Measurements from ENCODE around the gene LRRC45.

LRRC45 gene

GRCh38 chr17:82020572-82021106 is 2.5 kb upstream of the LRRC45 start:
- H3K27ac ChIP-seq (ENCODE audit: low read depth, low read length) = no peak overlapping the region
- H3K9me2 ChIP-seq (replicated peaks; ENCODE audit: control insufficient read depth, low read length) = no peaks in the 10 kb centered on the region
- H3K36me3 ChIP-seq (ENCODE audit: control insufficient read depth, low read length) = peaks cover 7% of the 10 kb centered on the region
- peaks cover 8% of the 10 kb centered on the region; the same call in 1 of the 2 replicates for H4K20me1 ChIP-seq (ENCODE audit: control insufficient read depth, insufficient read depth, low read depth, low read length)
- TF ChIP-seq CTCF (IDR thresholded peaks at IDR 0.05; ENCODE audit: low read depth, low read length, poor library complexity, severe bottlenecking) (no peak), EZH2phosphoT487 (IDR thresholded peaks at IDR 0.05; ENCODE audit: borderline replicate concordance, low read length) (no peak)
- no peaks in the 10 kb centered on the region for H3K27me3 ChIP-seq (ENCODE audit: control insufficient read depth, low read length)
- peak overlapping the region; percentile 89 for H3K4me2 ChIP-seq (ENCODE audit: low read length)
- peaks cover 31% of the 10 kb centered on the region for H3K4me1 ChIP-seq (ENCODE audit: control insufficient read depth, low read length)
- peaks cover 3% of the 10 kb centered on the region; the same call in 1 of the 2 replicates for H3F3A ChIP-seq (ENCODE audit: control insufficient read depth, insufficient read depth)
- peaks cover 35% of the 10 kb centered on the region for H3K79me2 ChIP-seq (ENCODE audit: control insufficient read depth, low read length)
- H3K9me3 ChIP-seq (ENCODE audit: control insufficient read depth, insufficient read depth, low read length) = no peaks in the 10 kb centered on the region
- H3K4me3 ChIP-seq (ENCODE audit: low read length) = peak overlapping the region; percentile 91

DNA sequence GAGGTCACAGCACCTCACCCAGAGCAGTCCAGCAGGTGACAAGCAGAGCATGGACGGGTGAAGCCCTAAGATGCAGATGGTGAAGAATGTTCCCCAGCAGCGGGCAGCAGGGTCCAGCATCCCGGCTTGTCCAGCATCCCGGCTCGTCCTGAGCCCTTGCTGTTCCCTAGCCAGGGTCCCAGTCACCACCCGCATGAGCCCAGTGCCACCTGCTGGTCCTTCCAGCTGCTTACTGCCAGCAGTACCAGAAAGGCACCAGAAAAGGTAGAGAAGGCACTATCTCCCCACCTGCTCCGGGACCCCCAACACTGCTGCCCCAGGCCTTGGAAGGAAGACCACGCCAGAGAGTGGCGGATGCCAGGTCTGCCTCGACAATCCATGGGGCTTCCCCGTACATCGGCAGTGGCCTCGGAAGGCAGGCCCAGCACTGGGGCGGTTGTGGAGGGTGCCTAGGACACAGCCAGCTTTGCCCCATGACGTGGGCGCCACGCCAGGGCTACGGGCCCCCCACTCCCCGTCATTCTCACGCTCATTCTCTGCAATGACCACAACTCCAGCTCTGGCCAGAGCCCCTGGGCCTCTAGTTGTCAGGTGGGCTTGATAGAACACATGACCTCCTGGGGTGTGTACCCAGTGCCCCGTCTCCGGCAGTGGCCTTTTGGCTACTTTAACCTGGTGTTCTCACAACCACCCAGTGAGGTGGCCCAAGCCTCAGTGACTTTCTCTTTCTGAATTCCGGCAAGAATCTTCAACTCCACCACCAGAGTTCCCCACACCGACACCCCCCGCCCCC is 1.8 kb upstream of the LRRC45 start:
- H3K27me3 ChIP-seq (ENCODE audit: control insufficient read depth, low read length) = no peaks in the 10 kb centered on the region
- no peaks in the 10 kb centered on the region for H3K9me3 ChIP-seq (ENCODE audit: control insufficient read depth, insufficient read depth, low read length)
- H3K36me3 ChIP-seq (ENCODE audit: control insufficient read depth, low read length) = peaks cover 7% of the 10 kb centered on the region
- TF ChIP-seq CTCF (IDR thresholded peaks at IDR 0.05; ENCODE audit: low read depth, low read length, poor library complexity, severe bottlenecking) = peak; percentile 78
- TF ChIP-seq EZH2phosphoT487 (IDR thresholded peaks at IDR 0.05; ENCODE audit: borderline replicate concordance, low read length) = no peak
- peaks cover 31% of the 10 kb centered on the region for H3K4me1 ChIP-seq (ENCODE audit: control insufficient read depth, low read length)
- H3K9me2 ChIP-seq (replicated peaks; ENCODE audit: control insufficient read depth, low read length) = no peaks in the 10 kb centered on the region
- peak overlapping the region; percentile 91 for H3K4me3 ChIP-seq (ENCODE audit: low read length)
- H3K4me2 ChIP-seq (ENCODE audit: low read length) = peak overlapping the region; percentile 89
- peaks cover 3% of the 10 kb centered on the region; the same call in 1 of the 2 replicates for H3F3A ChIP-seq (ENCODE audit: control insufficient read depth, insufficient read depth)
- no peak overlapping the region for H3K27ac ChIP-seq (ENCODE audit: low read depth, low read length)
- H4K20me1 ChIP-seq (ENCODE audit: control insufficient read depth, insufficient read depth, low read depth, low read length) = peaks cover 8% of the 10 kb centered on the region; the same call in 1 of the 2 replicates
- peaks cover 35% of the 10 kb centered on the region for H3K79me2 ChIP-seq (ENCODE audit: control insufficient read depth, low read length)

DNA sequence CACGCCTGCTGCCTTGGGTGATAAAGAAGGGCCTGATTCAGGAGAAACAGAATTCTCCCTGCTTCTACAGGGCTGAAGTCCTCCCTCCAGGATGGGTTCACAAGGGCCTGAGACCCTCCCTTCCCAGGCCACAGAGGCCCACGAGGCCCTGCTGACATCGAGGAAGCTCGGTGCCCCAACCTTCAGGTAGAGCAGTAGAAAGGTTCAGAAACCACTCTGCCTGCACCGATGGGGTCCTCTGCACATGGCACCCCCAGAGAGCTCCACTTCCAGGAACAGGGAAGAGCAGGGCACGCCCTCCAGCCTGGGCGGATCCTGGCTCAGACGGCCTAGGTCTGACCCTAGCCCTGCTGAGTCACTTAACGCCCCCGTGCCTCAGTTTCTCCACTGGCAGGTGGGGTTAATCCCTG is 1.2 kb upstream of the LRRC45 start:
- Histone ChIP-seq H3K9me2 (replicated peaks; ENCODE audit: control insufficient read depth, low read length) (no peaks in the 10 kb centered on the region), H3K36me3 (ENCODE audit: control insufficient read depth, low read length) (peaks cover 7% of the 10 kb centered on the region), H3K27me3 (ENCODE audit: control insufficient read depth, low read length) (no peaks in the 10 kb centered on the region), H3K27ac (ENCODE audit: low read depth, low read length) (no peak overlapping the region), H3F3A (ENCODE audit: control insufficient read depth, insufficient read depth) (peaks cover 3% of the 10 kb centered on the region; the same call in 1 of the 2 replicates), H3K4me3 (ENCODE audit: low read length) (peak overlapping the region; percentile 91), H3K79me2 (ENCODE audit: control insufficient read depth, low read length) (peaks cover 35% of the 10 kb centered on the region), H4K20me1 (ENCODE audit: control insufficient read depth, insufficient read depth, low read depth, low read length) (peaks cover 8% of the 10 kb centered on the region; the same call in 1 of the 2 replicates), H3K4me2 (ENCODE audit: low read length) (peak overlapping the region; percentile 89), H3K9me3 (ENCODE audit: control insufficient read depth, insufficient read depth, low read length) (no peaks in the 10 kb centered on the region), H3K4me1 (ENCODE audit: control insufficient read depth, low read length) (peaks cover 31% of the 10 kb centered on the region)
- TF ChIP-seq CTCF (IDR thresholded peaks at IDR 0.05; ENCODE audit: low read depth, low read length, poor library complexity, severe bottlenecking) (no peak), EZH2phosphoT487 (IDR thresholded peaks at IDR 0.05; ENCODE audit: borderline replicate concordance, low read length) (no peak)
